Panc1 (cell line): ENCODE measurements around the gene ZHX3. TPM values are rescaled to one million over a fixed set of nuclear protein-coding genes. Genes with fewer than 3 reads are reported as not detected.

ENCODE experiments used
- ATAC-seq: fragments of 200-7000 bp; cut with Tn5 transposase; 2 replicates; pipeline ENCODE4 v1.9.1; 2020; ENCODE audit warnings: mild to moderate bottlenecking, moderate library complexity
- BruUV-seq: library from RNA; stranded (reverse); fragments of 400-500 nt; replicated peaks from 2 replicates; lab custom pipeline; 2021; lab: Mats Ljungman, UMichigan
- CTCF ChIA-PET: fragments of 300-600 bp; sonication (Branson Sonifier 250); formaldehyde crosslinking; loops from one replicate; lab custom pipeline; 2022; ENCODE audit warnings: antibody characterized with exemption; lab: Charles Lee
- POLR2A ChIA-PET: fragments of 300-600 bp; sonication (Branson Sonifier 250); formaldehyde crosslinking; loops from one replicate; lab custom pipeline; 2022; ENCODE audit warnings: antibody characterized with exemption; lab: Charles Lee
- DNase-seq: peaks from one replicate; pipeline ENCODE4 v3.0.0-alpha.2; 2010; ENCODE audit warnings: low read depth, low spot score
- H3K27ac ChIP-seq: 2 replicates; pipeline ENCODE4 v1.5.1; 2011; ENCODE audit warnings: mild to moderate bottlenecking, low read length, inconsistent platforms
- H3K27me3 ChIP-seq: fragments of 200-500 bp; sonication (Bioruptor generic); 2 replicates; pipeline ENCODE4 v1.6.0; 2014; ENCODE audit warnings: low read length, inconsistent platforms; ENCODE audit not compliant: control insufficient read depth, insufficient read depth
- H3K36me3 ChIP-seq: fragments of 200-500 bp; sonication (Bioruptor generic); 2 replicates; pipeline ENCODE4 v1.5.1; 2014; ENCODE audit warnings: inconsistent platforms, mild to moderate bottlenecking, low read length, moderate library complexity; ENCODE audit not compliant: control insufficient read depth, insufficient read depth
- H3K4me1 ChIP-seq: 2 replicates; pipeline ENCODE4 v1.5.1; 2011; ENCODE audit warnings: inconsistent platforms, mild to moderate bottlenecking, low read length, moderate library complexity; ENCODE audit not compliant: control insufficient read depth, insufficient read depth
- H3K4me3 ChIP-seq, 2 experiments: 2 replicates each; pipeline ENCODE4 v1.5.1; 2011 to 2012; ENCODE audit warnings: low read depth in 2 of 2, low read length in 2 of 2, mild to moderate bottlenecking in 2 of 2, inconsistent platforms in 1 of 2, moderate library complexity in 1 of 2
- H3K9me3 ChIP-seq: fragments of 200-500 bp; sonication (Bioruptor generic); 2 replicates; pipeline ENCODE4 v1.5.1; 2014; ENCODE audit warnings: low read depth, mild to moderate bottlenecking, inconsistent platforms, low read length, moderate library complexity; ENCODE audit not compliant: control insufficient read depth, insufficient read depth
- CTCF ChIP-seq: fragments of 450-650 bp; IDR thresholded peaks from 2 replicates; pipeline ENCODE4 v1.5.1; 2017; ENCODE audit warnings: mild to moderate bottlenecking
- POLR2AphosphoS5 ChIP-seq: IDR thresholded peaks from 2 replicates; pipeline ENCODE4 v1.6.1; 2012; ENCODE audit warnings: mild to moderate bottlenecking, low read depth, low read length, moderate library complexity
- SIN3A ChIP-seq: IDR thresholded peaks from 2 replicates; pipeline ENCODE4 v1.6.1; 2012; ENCODE audit warnings: low read depth, mild to moderate bottlenecking, low read length, moderate library complexity, borderline replicate concordance; ENCODE audit not compliant: insufficient read depth
- TCF7L2 ChIP-seq: IDR thresholded peaks from 2 replicates; pipeline ENCODE4 v1.6.1; 2011; ENCODE audit warnings: mild to moderate bottlenecking, low read depth, low read length, inconsistent platforms
- in situ Hi-C: cut with HindIII; loops from 2 replicates; pipeline ENCODE4 v1.10.0; 2016; ENCODE audit warnings: low sequenced_read_pairs, low pct_unique_long_range_greater_than_20kb
- intact Hi-C: fragments of 100-400 bp; cut with micrococcal nuclease; formaldehyde crosslinking; loops from one replicate; pipeline ENCODE4 v1.10.0; 2022; ENCODE audit not compliant: unreplicated experiment
- total RNA-seq: library from RNA; stranded (reverse); gene quantifications from one replicate; pipeline ENCODE4 v1.2.1, GENCODE V29; 2021; ENCODE audit not compliant: unreplicated experiment
- TF ChIP-seq, protein P1 (sequence below), 2 experiments: IDR thresholded peaks; 2 replicates each; pipeline ENCODE4 v1.6.1; 2011 to 2012; ENCODE audit warnings: low read depth in 2 of 2, control low read depth in 1 of 2, low read length in 1 of 2, mild to moderate bottlenecking in 1 of 2, moderate library complexity in 1 of 2; ENCODE audit not compliant: insufficient read depth in 1 of 2

ZHX3 gene
- total RNA-seq, 1 experiment from 2014 or later = 19.8 TPM

- DNase-seq = no peak
- H3K27ac ChIP-seq = no peak overlapping the region
- H3K4me1 ChIP-seq = no peaks in the 10 kb centered on the region
- H3K36me3 ChIP-seq = no peaks in the 10 kb centered on the region
- no peak overlapping the region for H3K4me3 ChIP-seq
- intact Hi-C loops (no loop called here), in situ Hi-C loops (no loop called here)
- no peak for TF ChIP-seq CTCF
- H3K9me3 ChIP-seq = no peaks in the 10 kb centered on the region
- POLR2A ChIA-PET = no interaction called here
- BruUV-seq = no TSS peak
- CTCF ChIA-PET = no interaction called here
- H3K27me3 ChIP-seq = no peaks in the 10 kb centered on the region
- ATAC-seq = no peak
Measured at GRCh38 chr20:41279546-41280225, 37.8 kb downstream of the ZHX3 start.

DNA sequence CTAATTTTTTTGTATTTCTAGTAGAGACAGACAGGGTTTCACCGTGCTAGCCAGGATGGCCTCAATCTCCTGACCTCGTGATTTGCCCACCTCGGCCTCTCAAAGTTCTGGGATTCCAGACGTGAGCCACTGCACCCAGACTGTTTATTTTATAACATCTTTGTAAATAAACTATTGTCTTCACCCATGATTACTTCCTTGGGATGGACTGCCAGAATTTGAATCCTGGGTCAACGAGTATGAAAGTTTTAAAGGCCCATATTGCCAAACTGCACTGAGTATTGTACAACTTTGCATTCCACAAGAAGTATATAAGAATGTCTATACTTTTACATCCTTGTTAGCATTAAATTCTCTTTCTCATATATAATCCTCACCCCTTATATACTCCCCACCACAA lies 38.6 kb downstream of the ZHX3 start:
- TF ChIP-seq SIN3A = no peak
- TF ChIP-seq, protein P1, sequence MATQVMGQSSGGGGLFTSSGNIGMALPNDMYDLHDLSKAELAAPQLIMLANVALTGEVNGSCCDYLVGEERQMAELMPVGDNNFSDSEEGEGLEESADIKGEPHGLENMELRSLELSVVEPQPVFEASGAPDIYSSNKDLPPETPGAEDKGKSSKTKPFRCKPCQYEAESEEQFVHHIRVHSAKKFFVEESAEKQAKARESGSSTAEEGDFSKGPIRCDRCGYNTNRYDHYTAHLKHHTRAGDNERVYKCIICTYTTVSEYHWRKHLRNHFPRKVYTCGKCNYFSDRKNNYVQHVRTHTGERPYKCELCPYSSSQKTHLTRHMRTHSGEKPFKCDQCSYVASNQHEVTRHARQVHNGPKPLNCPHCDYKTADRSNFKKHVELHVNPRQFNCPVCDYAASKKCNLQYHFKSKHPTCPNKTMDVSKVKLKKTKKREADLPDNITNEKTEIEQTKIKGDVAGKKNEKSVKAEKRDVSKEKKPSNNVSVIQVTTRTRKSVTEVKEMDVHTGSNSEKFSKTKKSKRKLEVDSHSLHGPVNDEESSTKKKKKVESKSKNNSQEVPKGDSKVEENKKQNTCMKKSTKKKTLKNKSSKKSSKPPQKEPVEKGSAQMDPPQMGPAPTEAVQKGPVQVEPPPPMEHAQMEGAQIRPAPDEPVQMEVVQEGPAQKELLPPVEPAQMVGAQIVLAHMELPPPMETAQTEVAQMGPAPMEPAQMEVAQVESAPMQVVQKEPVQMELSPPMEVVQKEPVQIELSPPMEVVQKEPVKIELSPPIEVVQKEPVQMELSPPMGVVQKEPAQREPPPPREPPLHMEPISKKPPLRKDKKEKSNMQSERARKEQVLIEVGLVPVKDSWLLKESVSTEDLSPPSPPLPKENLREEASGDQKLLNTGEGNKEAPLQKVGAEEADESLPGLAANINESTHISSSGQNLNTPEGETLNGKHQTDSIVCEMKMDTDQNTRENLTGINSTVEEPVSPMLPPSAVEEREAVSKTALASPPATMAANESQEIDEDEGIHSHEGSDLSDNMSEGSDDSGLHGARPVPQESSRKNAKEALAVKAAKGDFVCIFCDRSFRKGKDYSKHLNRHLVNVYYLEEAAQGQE (IDR thresholded peaks at IDR 0.05; ENCODE audit: insufficient read depth in 1 of 2, low read depth in 2 of 2, low read length in 1 of 2) = no peak
- no peak for TF ChIP-seq POLR2AphosphoS5
- H3K9me3 ChIP-seq = no peaks in the 10 kb centered on the region
- BruUV-seq = no TSS peak
- CTCF ChIA-PET = no interaction called here
- H3K4me3 ChIP-seq = no peak overlapping the region
- intact Hi-C loops = no loop called here
- H3K27ac ChIP-seq = no peak overlapping the region
- DNase-seq (no peak), ATAC-seq (no peak)
- no peaks in the 10 kb centered on the region for H3K4me1 ChIP-seq
- in situ Hi-C loops = no loop called here
- no peaks in the 10 kb centered on the region for H3K36me3 ChIP-seq
- H3K27me3 ChIP-seq = no peaks in the 10 kb centered on the region
- POLR2A ChIA-PET = no interaction called here

DNA sequence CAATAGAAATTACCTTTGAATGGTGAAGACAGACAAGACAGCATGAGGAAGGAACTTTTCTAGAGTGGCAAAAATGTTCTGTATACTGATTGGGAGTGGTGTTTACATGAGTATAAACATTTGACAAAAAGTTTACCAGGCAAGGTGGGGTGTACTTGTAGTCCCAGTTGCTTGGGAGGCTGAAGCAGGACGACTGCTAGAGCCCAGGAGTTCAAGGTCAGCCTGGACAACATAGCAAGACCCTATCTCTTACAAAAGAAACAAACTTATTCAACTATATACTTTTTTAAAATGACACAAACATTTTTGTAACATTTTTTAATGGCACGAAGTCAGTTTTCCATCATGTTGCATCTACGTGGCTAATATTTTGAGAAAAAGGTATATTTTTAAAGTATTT lies 40.5 kb downstream of the ZHX3 start:
- no peak overlapping the region for H3K27ac ChIP-seq
- TF ChIP-seq CTCF = no peak
- TF ChIP-seq, protein P1 (IDR thresholded peaks at IDR 0.05; ENCODE audit: insufficient read depth in 1 of 2, low read depth in 2 of 2, low read length in 1 of 2) = no peak
- TF ChIP-seq POLR2AphosphoS5 = no peak
- no peak for TF ChIP-seq SIN3A
- TF ChIP-seq TCF7L2 = no peak
- CTCF ChIA-PET = no interaction called here
- intact Hi-C loops = no loop called here
- H3K4me3 ChIP-seq = no peak overlapping the region
- ATAC-seq (no peak), DNase-seq (no peak)
- H3K4me1 ChIP-seq = no peaks in the 10 kb centered on the region
- in situ Hi-C loops = no loop called here
- no peaks in the 10 kb centered on the region for H3K9me3 ChIP-seq
- H3K36me3 ChIP-seq = no peaks in the 10 kb centered on the region
- POLR2A ChIA-PET = no interaction called here
- no peaks in the 10 kb centered on the region for H3K27me3 ChIP-seq
- BruUV-seq = no TSS peak
